ENCODE data around the gene EEA1. TPM values are rescaled to one million over a fixed set of nuclear protein-coding genes. Genes with fewer than 3 reads are reported as not detected.

The EEA1 gene
- polyA plus RNA-seq, 1 experiment, result 18.4 TPM

- no peaks in the 10 kb centered on the region for H3K27me3 ChIP-seq (ENCODE audit: control insufficient read depth, insufficient read depth, low read length)
- DNase-seq (ENCODE audit: low read depth, low spot score), result no peak
- no peak overlapping the region for H3K4me3 ChIP-seq (ENCODE audit: low read depth, low read length)
- no peak overlapping the region for H3K27ac ChIP-seq (ENCODE audit: low read depth, low read length)
- no peaks in the 10 kb centered on the region for H3K9me3 ChIP-seq (ENCODE audit: control insufficient read depth, insufficient read depth, low read length)
- TF ChIP-seq CTCF (IDR thresholded peaks at IDR 0.05; ENCODE audit: low read depth, low read length), result no peak
- ChIA-PET CTCF (no interaction called here), POLR2A (interaction anchor here (1.0 kb wide), 1 partner anchor 20 kb away, joined by 3 read pairs; no protein-coding TSS in a partner anchor)
Measured at GRCh38 chr12:92871116-92871515, 58.0 kb downstream of the EEA1 start.

- Histone ChIP-seq H3K27me3 (ENCODE audit: control insufficient read depth, insufficient read depth, low read length) (no peaks in the 10 kb centered on the region), H3K27ac (ENCODE audit: low read depth, low read length) (no peak overlapping the region), H3K9me3 (ENCODE audit: control insufficient read depth, insufficient read depth, low read length) (no peaks in the 10 kb centered on the region), H3K4me3 (ENCODE audit: low read depth, low read length) (no peak overlapping the region)
- ChIA-PET POLR2A (no interaction called here), CTCF (interaction anchor here (1.3 kb wide), 1 partner anchor 61 kb away, joined by 4 read pairs; no protein-coding TSS in a partner anchor)
- DNase-seq (ENCODE audit: low read depth, low spot score), result no peak
- TF ChIP-seq CTCF (IDR thresholded peaks at IDR 0.05; ENCODE audit: low read depth, low read length), result no peak
Measured at GRCh38 chr12:92866418-92866817, 62.7 kb downstream of the EEA1 start.

- DNase-seq (ENCODE audit: low read depth, low spot score), result no peak
- ChIA-PET POLR2A (no interaction called here), CTCF (no interaction called here)
- TF ChIP-seq CTCF (IDR thresholded peaks at IDR 0.05; ENCODE audit: low read depth, low read length), result no peak
- H3K27me3 ChIP-seq (ENCODE audit: control insufficient read depth, insufficient read depth, low read length), result no peaks in the 10 kb centered on the region
- H3K9me3 ChIP-seq (ENCODE audit: control insufficient read depth, insufficient read depth, low read length), result no peaks in the 10 kb centered on the region
- no peak overlapping the region for H3K4me3 ChIP-seq (ENCODE audit: low read depth, low read length)
- no peak overlapping the region for H3K27ac ChIP-seq (ENCODE audit: low read depth, low read length)
Measured at GRCh38 chr12:92863251-92863650, 65.8 kb downstream of the EEA1 start.

GRCh38 chr12:92861381-92861780, 67.7 kb downstream of the EEA1 start:
- Histone ChIP-seq H3K4me3 (ENCODE audit: low read depth, low read length) (no peak overlapping the region), H3K9me3 (ENCODE audit: control insufficient read depth, insufficient read depth, low read length) (peaks cover 2% of the 10 kb centered on the region; the same call in 1 of the 2 replicates), H3K27me3 (ENCODE audit: control insufficient read depth, insufficient read depth, low read length) (no peaks in the 10 kb centered on the region), H3K27ac (ENCODE audit: low read depth, low read length) (no peak overlapping the region)
- no peak for TF ChIP-seq CTCF (IDR thresholded peaks at IDR 0.05; ENCODE audit: low read depth, low read length)
- DNase-seq (ENCODE audit: low read depth, low spot score), result no peak
- ChIA-PET CTCF (no interaction called here), POLR2A (no interaction called here)

- peak; percentile 2 for DNase-seq (ENCODE audit: low read depth, low spot score)
- ChIA-PET CTCF (interaction anchor here (1.0 kb wide), 1 partner anchor 14 kb away, joined by 4 read pairs; no protein-coding TSS in a partner anchor), POLR2A (no interaction called here)
- Histone ChIP-seq H3K4me3 (ENCODE audit: low read depth, low read length) (no peak overlapping the region), H3K9me3 (ENCODE audit: control insufficient read depth, insufficient read depth, low read length) (peaks cover 2% of the 10 kb centered on the region; the same call in 1 of the 2 replicates), H3K27me3 (ENCODE audit: control insufficient read depth, insufficient read depth, low read length) (no peaks in the 10 kb centered on the region), H3K27ac (ENCODE audit: low read depth, low read length) (no peak overlapping the region)
- no peak for TF ChIP-seq CTCF (IDR thresholded peaks at IDR 0.05; ENCODE audit: low read depth, low read length)
Measured at GRCh38 chr12:92860521-92860920, 68.6 kb downstream of the EEA1 start.

Measured in AG04450 (cell line).